ENCODE measurements around the gene MPPED2. TPM values are rescaled to one million over a fixed set of nuclear protein-coding genes. Genes with fewer than 3 reads are reported as not detected.
"Not testable (repeated sequence)": the region's sequence is repeated elsewhere in the genome, so short reads cannot be mapped to it uniquely, and the experiment has no call there.

MPPED2 gene
- total RNA-seq, 1 donor from 2014 or later, result 0.20 TPM

- DNase-seq (ENCODE audit: low read depth in 2 of 2), result no peak
These were observed 6.6 kb downstream of the MPPED2 start for GRCh38 chr11:30579415-30580175.

DNA sequence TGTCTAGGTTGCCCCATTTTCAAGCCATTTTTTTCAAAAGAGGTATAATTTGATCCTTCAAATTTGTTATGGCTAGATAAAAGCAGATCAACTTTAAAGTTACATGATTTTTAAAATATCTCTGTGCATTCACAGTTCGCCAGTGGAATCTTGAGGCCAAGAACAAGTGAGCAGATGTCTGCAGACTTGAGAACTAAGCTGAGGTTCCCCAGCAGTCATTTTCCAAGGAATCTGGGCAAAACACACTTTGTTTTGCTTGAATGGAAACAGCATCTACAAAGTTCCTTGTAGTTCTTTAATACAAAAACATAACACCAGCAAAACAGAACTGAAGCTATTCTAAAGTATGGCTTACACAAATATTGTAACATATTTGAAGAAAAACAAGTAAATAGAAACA is 7.7 kb downstream of the MPPED2 start:
- no peak for DNase-seq (ENCODE audit: low read depth in 2 of 2)

GRCh38 chr11:30573951-30574350 is 12.2 kb downstream of the MPPED2 start:
- DNase-seq (ENCODE audit: low read depth in 2 of 2), result no peak

- DNase-seq (ENCODE audit: low read depth in 2 of 2), result no peak
These were observed 17.2 kb downstream of the MPPED2 start for GRCh38 chr11:30568931-30569330.

DNA sequence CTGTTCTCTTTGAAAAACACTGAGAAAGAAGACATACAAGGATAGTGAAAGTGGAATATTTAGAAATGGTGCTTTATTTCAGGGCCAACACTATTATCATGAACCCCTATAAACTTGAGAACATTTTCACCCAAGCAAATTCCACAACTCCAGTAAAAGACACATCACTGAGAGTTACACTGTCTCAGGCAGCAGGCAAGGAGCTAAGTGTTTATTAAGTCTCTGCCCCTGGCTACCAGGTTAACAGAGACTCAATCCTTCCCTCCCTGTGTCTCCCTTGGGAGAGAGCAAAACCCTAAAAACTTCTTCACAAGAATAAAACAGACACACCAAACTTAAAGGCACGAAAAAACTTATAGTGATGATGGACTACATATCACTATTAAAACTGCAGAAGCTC is 18.5 kb downstream of the MPPED2 start:
- no peak for DNase-seq (ENCODE audit: low read depth in 2 of 2)

DNA sequence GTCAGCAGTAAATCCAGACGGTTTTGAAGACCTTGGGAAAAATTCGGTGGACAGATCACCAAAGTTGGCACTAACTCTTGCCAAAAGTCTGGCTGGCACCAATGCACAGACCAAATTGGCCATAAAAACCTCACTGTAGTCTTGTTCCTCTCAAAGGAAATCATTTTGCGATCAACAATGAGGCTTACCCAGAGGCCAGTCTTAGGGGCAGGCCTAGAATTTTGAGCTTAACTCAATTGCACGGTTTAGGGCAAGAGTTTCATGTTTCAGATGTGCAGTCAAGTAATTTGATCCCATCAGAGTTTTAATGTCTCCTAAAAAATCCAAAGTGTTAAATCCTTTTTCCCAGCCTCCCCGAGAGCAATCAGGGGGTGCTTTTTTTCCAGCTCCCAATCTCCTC is 19.0 kb downstream of the MPPED2 start:
- DNase-seq (ENCODE audit: low read depth in 2 of 2), result no peak

- DNase-seq (ENCODE audit: low read depth in 2 of 2), result no peak
These were observed 19.7 kb downstream of the MPPED2 start for GRCh38 chr11:30566482-30566881.

- DNase-seq (ENCODE audit: low read depth in 2 of 2), result no peak
These were observed 21.1 kb downstream of the MPPED2 start for GRCh38 chr11:30565027-30565426.

DNA sequence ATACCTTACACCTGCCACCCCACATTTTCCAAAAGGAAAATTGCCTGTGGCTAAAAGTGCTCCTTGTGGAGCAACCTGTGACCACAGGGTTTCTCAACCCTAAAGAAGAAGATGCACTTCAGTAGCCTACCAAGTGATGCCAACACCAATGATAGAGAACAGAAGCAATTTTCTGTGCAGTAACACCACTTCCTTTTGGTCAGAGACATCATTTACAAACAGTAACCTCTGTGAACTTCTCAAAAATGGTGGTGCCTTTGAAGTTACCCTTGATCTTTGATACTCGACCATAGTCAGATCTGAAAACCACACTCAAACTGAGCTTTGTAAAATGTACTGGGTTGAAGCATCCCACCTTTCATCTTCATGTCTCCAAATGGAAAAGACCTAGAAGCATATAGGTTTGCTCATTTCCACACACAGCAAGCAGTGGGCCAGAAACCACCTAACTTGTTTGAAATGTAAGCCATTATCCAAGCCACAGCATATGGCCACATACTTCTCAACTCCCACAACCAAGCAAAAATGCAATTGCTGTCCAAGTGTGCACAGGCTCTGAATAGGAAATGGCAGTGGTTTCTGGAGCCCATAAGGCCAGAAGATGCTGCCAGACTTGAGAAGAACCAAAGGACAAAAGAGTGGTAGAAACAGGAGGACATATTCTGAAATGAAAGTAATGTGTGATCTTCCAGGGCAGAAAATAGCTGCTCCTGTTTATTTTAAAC is 24.3 kb downstream of the MPPED2 start:
- no peak for DNase-seq (ENCODE audit: low read depth in 2 of 2)

GRCh38 chr11:30560206-30561106 is 25.7 kb downstream of the MPPED2 start:
- no peak for DNase-seq (ENCODE audit: low read depth in 2 of 2)

GRCh38 chr11:30559004-30559403 is 27.1 kb downstream of the MPPED2 start:
- no peak for DNase-seq (ENCODE audit: low read depth in 2 of 2)

DNA sequence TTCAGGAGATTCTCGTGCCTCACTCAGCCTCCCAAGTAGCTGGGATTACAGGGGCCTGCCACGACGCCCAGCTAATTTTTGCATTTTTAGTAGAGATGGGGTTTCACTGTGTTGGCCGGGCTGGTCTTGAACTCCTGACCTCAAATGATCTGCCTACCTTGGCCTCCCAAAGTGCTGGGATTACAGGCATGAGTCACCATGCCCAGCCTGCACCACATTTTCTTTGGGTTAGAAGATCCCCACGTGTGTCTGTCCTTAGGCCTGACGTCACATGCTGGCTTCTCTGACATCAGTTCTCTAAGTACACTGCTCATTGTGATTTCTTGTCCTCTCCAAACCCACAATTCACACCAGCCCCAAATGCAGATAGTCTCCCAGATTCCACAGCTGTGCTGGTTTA is 31.6 kb downstream of the MPPED2 start:
- not testable (repeated sequence) for DNase-seq (ENCODE audit: low read depth in 2 of 2)

GRCh38 chr11:30553521-30554110 is 32.5 kb downstream of the MPPED2 start:
- no peak for DNase-seq (ENCODE audit: low read depth in 2 of 2)

DNA sequence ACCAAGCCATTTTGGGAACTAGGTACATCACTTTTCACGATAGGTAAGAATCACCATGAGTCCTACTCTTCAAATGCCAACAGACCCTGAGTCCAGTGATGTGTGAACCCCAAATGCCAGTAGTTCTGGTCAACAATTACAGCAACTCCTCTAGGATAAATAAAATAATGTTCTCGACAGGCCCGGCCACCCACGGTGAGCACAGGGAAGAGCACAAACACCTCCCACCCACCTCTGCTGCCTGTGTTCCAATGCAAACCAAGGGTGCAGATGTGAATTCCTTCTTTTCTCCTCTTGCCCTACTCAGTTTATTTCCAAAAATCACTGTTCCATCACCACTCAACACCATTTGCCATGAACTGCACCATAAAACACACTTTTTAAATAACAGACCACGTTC is 33.3 kb downstream of the MPPED2 start:
- no peak for DNase-seq (ENCODE audit: low read depth in 2 of 2)

DNA sequence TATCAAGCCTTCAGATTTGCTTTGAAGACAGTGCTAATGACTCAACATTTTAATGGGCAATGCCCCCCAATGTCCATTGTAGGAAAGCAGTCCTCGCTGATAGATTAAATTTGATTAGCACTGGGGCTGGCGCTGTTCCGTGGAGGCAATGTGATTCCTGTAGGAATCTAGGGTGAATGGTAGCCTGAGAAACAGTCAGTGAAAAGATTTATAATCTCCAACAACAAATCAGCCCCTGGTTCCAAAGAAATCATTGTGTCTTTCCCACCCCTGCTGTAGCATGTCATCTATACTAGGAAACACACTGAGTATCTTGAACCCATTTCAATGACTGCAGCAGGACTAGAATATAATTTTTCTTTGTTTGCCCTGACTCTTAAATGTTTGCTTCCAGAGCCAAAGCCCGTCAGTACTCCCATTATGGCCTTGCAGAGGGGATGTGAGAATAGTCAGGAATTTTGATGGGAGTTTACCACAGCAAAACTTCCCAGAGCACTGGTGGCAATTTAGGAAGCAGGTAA is 36.1 kb downstream of the MPPED2 start:
- no peak for DNase-seq (ENCODE audit: low read depth in 2 of 2)

DNA sequence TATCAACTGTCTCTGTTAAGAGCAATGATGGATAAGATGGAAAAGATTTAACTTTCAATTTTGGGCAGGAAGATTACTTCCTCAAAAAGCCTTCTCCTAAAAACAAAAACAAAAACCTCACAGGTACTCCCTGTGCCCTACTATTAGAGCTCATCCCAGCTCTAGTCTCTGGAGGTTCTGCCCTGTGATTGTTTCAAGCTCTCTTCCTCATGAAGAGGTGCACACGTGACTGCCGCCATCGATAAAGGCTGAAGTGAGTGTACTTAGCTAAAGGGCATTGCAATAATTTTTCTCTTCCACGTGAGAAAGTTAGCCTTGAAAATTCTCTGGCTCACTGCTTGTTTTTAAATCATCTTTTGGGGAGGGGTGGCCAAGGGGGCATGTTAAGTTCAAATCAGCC is 36.6 kb downstream of the MPPED2 start:
- no peak for DNase-seq (ENCODE audit: low read depth in 2 of 2)

DNA sequence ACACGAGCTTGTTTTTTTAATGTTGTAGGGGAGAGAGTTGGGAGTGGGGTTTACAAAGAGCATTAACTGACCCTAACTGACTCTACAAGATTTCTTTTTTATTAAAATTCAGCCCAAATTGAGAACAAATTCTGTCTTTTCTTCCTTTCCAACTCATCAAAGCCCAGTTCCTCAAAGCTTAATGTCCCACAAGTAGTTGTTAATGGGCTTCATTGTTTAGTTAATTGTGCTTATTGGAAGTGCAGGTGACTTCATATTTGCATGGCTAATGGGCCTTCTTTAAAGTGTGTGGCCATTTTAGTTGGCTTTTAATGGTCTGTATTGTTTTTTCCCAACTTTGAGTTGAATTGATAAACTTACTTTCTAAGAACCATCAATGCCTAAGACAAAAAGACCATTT is 39.8 kb downstream of the MPPED2 start:
- DNase-seq (ENCODE audit: low read depth in 2 of 2), result no peak

- no peak for DNase-seq (ENCODE audit: low read depth in 2 of 2)
These were observed 40.6 kb downstream of the MPPED2 start for GRCh38 chr11:30545507-30545906.

- no peak for DNase-seq (ENCODE audit: low read depth in 2 of 2)
These were observed 43.1 kb downstream of the MPPED2 start for GRCh38 chr11:30543066-30543465.

GRCh38 chr11:30540781-30541180 is 45.4 kb downstream of the MPPED2 start:
- DNase-seq (ENCODE audit: low read depth in 2 of 2), result no peak

GRCh38 chr11:30538251-30538650 is 47.9 kb downstream of the MPPED2 start:
- DNase-seq (ENCODE audit: low read depth in 2 of 2), result no peak
